ENCODE measurements around the gene SLC6A20. TPM values are rescaled to one million over a fixed set of nuclear protein-coding genes. Genes with fewer than 3 reads are reported as not detected.
A peak's percentile ranks its signal among the peaks of the same experiment; 100 is the strongest.

SLC6A20 gene
- total RNA-seq, 2 experiments from 2014 or later, result not detected

- no peak overlapping the region for H3K4me3 Mint-ChIP-seq
- H3K36me3 Mint-ChIP-seq, result peaks cover 51% of the 10 kb centered on the region
- peaks cover 21% of the 10 kb centered on the region for H3K4me1 Mint-ChIP-seq
- no peaks in the 10 kb centered on the region for H3K27me3 Mint-ChIP-seq
- no peak for DNase-seq
- peak overlapping the region; percentile 3 for H3K27ac Mint-ChIP-seq
- H3K9me3 Mint-ChIP-seq, result peaks cover under 1% of the 10 kb centered on the region
Measured at GRCh38 chr3:45711931-45712330, 84.4 kb downstream of the SLC6A20 start.

GRCh38 chr3:45705839-45706808, 90.2 kb downstream of the SLC6A20 start:
- Mint-ChIP-seq H3K27me3 (no peaks in the 10 kb centered on the region), H3K27ac (peak overlapping the region; percentile 67), H3K9me3 (no peaks in the 10 kb centered on the region), H3K4me3 (peak overlapping the region; percentile 16), H3K36me3 (peaks cover 37% of the 10 kb centered on the region), H3K4me1 (peaks cover 52% of the 10 kb centered on the region)
- DNase-seq, result no peak

Other genes starting within 250 kb of the SLC6A20 start
- 10 to 100 TPM; 23.8 to 26.5 TPM for gene LIMD1, start 201.8 kb downstream of the SLC6A20 start, total RNA-seq
- 100 to 1,000 TPM in 1 of 2 experiments, 10 to 100 TPM in 1; 99.3 to 101 TPM for gene SACM1L, start 107.1 kb downstream of the SLC6A20 start, total RNA-seq
- 1 to 10 TPM; 4.7 to 7.5 TPM for gene LZTFL1, start 45.6 kb upstream of the SLC6A20 start, total RNA-seq
- not detected for gene CCR9, start 90.0 kb upstream of the SLC6A20 start, total RNA-seq
- under 1 TPM; 0.49 to 0.58 TPM for gene CXCR6, start 146.9 kb upstream of the SLC6A20 start, total RNA-seq
- gene FYCO1, start 199.3 kb upstream of the SLC6A20 start, total RNA-seq, result 10 to 100 TPM in 1 of 2 experiments, 1 to 10 TPM in 1; 9.4 to 10.2 TPM
- gene XCR1, start 230.9 kb upstream of the SLC6A20 start, total RNA-seq, result not detected